Loucy (cell line): ENCODE data around the gene ABHD15.

ENCODE experiments used
- CTCF ChIP-seq: fragments of 200-600 bp; sonication (generic); conservative IDR thresholded peaks from 2 replicates; pipeline ENCODE4 v1.5.1; 2014; ENCODE audit warnings: mild to moderate bottlenecking, antibody characterized with exemption, low read length
- EZH2phosphoT487 ChIP-seq: fragments of 200-600 bp; IDR thresholded peaks from 2 replicates; pipeline ENCODE4 v1.6.1; 2018; ENCODE audit warnings: antibody characterized with exemption, mild to moderate bottlenecking, moderate library complexity, borderline replicate concordance

- no peak for TF ChIP-seq CTCF
- TF ChIP-seq EZH2phosphoT487: no peak
Observed at GRCh38 chr17:29583324-29584248, 16.7 kb upstream of the ABHD15 start.
